Measurements from ENCODE around the gene CCNY. TPM values are rescaled to one million over a fixed set of nuclear protein-coding genes. Genes with fewer than 3 reads are reported as not detected.

The CCNY gene
- total and polyA plus RNA-seq, 2 of the 13 experiments (the other 11 are each of a cell fraction or from before 2014, with no cell fraction given): 48.2 to 54.7 TPM

DNA sequence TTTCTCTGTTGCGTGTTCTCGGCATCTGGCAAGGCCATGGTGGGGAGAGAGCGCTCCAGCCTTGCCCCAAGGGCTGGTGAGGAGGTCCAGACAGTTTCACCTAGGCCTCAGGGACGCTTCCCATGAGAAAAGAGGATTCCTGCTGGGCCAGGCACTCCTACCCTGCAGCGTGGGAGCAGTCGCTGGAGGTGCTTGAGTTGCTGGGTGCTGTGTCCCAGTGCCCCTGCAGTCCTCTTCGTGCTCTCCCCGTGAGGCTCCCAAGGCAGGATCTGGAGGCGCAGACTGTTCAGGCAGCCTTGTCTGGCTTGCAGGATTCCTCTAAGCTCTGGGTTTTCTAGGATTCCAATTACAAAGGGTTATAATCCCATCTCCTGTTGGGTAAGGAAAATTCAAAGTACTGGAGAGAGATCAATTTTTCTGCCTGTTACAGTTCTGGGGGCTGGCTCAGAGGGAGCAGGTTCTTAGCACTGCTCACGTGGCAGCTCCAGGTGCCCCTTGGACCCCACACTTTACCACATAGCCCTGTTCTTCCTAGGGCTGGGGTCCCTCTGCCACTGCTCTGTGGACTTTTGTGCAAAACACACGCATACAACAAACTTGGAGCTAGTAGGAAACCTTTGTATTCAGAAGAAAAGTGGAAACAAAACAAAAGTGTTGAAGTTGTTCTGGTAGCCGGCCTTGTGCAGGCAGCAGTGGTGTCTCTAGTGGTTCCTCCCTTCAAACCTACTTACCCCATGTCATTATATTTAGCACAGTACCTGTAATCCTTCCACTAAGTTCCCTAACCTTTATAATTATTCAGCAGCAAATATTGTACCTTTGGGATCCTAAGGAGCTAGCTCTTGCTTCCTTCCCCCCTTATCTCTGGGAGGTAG is 60.5 kb downstream of the CCNY start (continued):
- TF ChIP-seq TRAFD1 (CRISPR knock-in tag; IDR thresholded peaks at IDR 0.05; ENCODE audit: borderline replicate concordance): no peak
- no peak for TF ChIP-seq PRMT3 (CRISPR knock-in tag; IDR thresholded peaks at IDR 0.05; ENCODE audit: borderline replicate concordance, low read depth)
- no peak for TF ChIP-seq GABPA (IDR thresholded peaks at IDR 0.05; ENCODE audit: low read depth, low read length)
- TF ChIP-seq GABPA (CRISPR knock-in tag; IDR thresholded peaks at IDR 0.05; ENCODE audit: low read depth): no peak
- TF ChIP-seq ZKSCAN5 (CRISPR knock-in tag; IDR thresholded peaks at IDR 0.05): no peak
- no peak for TF ChIP-seq HDAC6 (IDR thresholded peaks at IDR 0.05; ENCODE audit: low read depth, low read length)
- TF ChIP-seq ZXDC (CRISPR knock-in tag; IDR thresholded peaks at IDR 0.05): no peak
- TF ChIP-seq DPF2 (CRISPR knock-in tag; IDR thresholded peaks at IDR 0.05; ENCODE audit: borderline replicate concordance, low read depth): no peak
- peak; percentile 66; the same call in 1 of the 2 replicates for TF ChIP-seq HDAC1 (CRISPR knock-in tag; IDR thresholded peaks at IDR 0.05)
- no peak for TF ChIP-seq ZNF878 (CRISPR knock-in tag; IDR thresholded peaks at IDR 0.05)

All from HepG2 (cell line).